HEK293 (cell line): Measurements from ENCODE around the gene TAMALIN.

Source experiments
- CTCF ChIA-PET: fragments of 350-600 bp; formaldehyde crosslinking; extraction: SDS; loops from one replicate; lab custom pipeline; 2021; ENCODE audit warnings: antibody characterized with exemption; lab: Yijun Ruan, JAX
- POLR2A ChIA-PET: fragments of 300-600 bp; formaldehyde crosslinking; extraction: SDS; loops from one replicate; lab custom pipeline; 2020; ENCODE audit warnings: antibody characterized with exemption, inconsistent platforms; lab: Yijun Ruan, JAX
- H3K27ac ChIP-seq: fragments of 200-500 bp; sonication (Bioruptor generic); 2 replicates; pipeline ENCODE4 v1.5.1; 2014; ENCODE audit warnings: low read depth, low read length, control low read depth, inconsistent platforms; ENCODE audit errors: extremely low read depth
- H3K36me3 ChIP-seq, 2 experiments: fragments of 200-500 bp in 1 of 2; sonication (Bioruptor generic) in 1 of 2; 1 replicate in 1 of 2; 2 replicates in 1 of 2; pipeline ENCODE4 v1.5.1; 2014 to 2017; ENCODE audit warnings: inconsistent platforms in 2 of 2, low read length in 2 of 2; ENCODE audit not compliant: control insufficient read depth in 2 of 2, insufficient read depth in 1 of 2
- H3K4me1 ChIP-seq: fragments of 200-500 bp; sonication (Bioruptor generic); 2 replicates; pipeline ENCODE4 v1.5.1; 2014; ENCODE audit warnings: mild to moderate bottlenecking, low read length, inconsistent platforms; ENCODE audit not compliant: control insufficient read depth, insufficient read depth
- H3K4me3 ChIP-seq: 2 replicates; pipeline ENCODE4 v1.5.1; 2011; ENCODE audit warnings: low read depth, mild to moderate bottlenecking, control low read depth, low read length, moderate library complexity
- H3K9me3 ChIP-seq: fragments of 200-500 bp; sonication (Bioruptor generic); 2 replicates; pipeline ENCODE4 v1.5.1; 2014; ENCODE audit warnings: low read depth, low read length, inconsistent platforms; ENCODE audit not compliant: control insufficient read depth, insufficient read depth
- RBAK ChIP-seq: fragments of 450-650 bp; formaldehyde crosslinking; IDR thresholded peaks from 2 replicates; pipeline ENCODE4 v1.5.1; 2016; ENCODE audit warnings: missing biosample characterization, missing genetic modification characterization
- ZBTB11 ChIP-seq: fragments of 450-650 bp; formaldehyde crosslinking; conservative IDR thresholded peaks from 2 replicates; pipeline ENCODE4 v1.5.1; 2016; ENCODE audit warnings: low read depth, missing biosample characterization, missing genetic modification characterization
- ZBTB49 ChIP-seq: fragments of 450-650 bp; formaldehyde crosslinking; IDR thresholded peaks from 2 replicates; pipeline ENCODE4 v1.5.1; 2016; ENCODE audit warnings: missing biosample characterization, missing genetic modification characterization, low read depth
- ZNF214 ChIP-seq: fragments of 450-650 bp; formaldehyde crosslinking; IDR thresholded peaks from 2 replicates; pipeline ENCODE4 v1.5.1; 2017; ENCODE audit warnings: missing biosample characterization, mild to moderate bottlenecking, missing genetic modification characterization, borderline replicate concordance
- ZNF292 ChIP-seq: fragments of 450-650 bp; formaldehyde crosslinking; IDR thresholded peaks from 2 replicates; pipeline ENCODE4 v1.5.1; 2016; ENCODE audit warnings: low read depth, missing biosample characterization, missing genetic modification characterization, borderline replicate concordance
- ZNF335 ChIP-seq: fragments of 450-650 bp; formaldehyde crosslinking; conservative IDR thresholded peaks from 2 replicates; pipeline ENCODE4 v1.5.1; 2016; ENCODE audit warnings: missing biosample characterization, missing genetic modification characterization
- ZNF362 ChIP-seq: fragments of 450-650 bp; formaldehyde crosslinking; IDR thresholded peaks from 2 replicates; pipeline ENCODE4 v1.5.1; 2016; ENCODE audit warnings: missing biosample characterization, missing genetic modification characterization
- ZNF449 ChIP-seq: fragments of 450-650 bp; formaldehyde crosslinking; IDR thresholded peaks from 2 replicates; pipeline ENCODE4 v1.5.1; 2017; ENCODE audit warnings: missing biosample characterization, mild to moderate bottlenecking, missing genetic modification characterization, moderate library complexity
- ZNF623 ChIP-seq: fragments of 450-650 bp; formaldehyde crosslinking; IDR thresholded peaks from 2 replicates; pipeline ENCODE4 v1.5.1; 2016; ENCODE audit warnings: missing biosample characterization, missing genetic modification characterization
- ZNF701 ChIP-seq: fragments of 450-650 bp; formaldehyde crosslinking; IDR thresholded peaks from 2 replicates; pipeline ENCODE4 v1.5.1; 2016; ENCODE audit warnings: missing biosample characterization, missing genetic modification characterization
- ZSCAN5A ChIP-seq: fragments of 450-650 bp; formaldehyde crosslinking; IDR thresholded peaks from 2 replicates; pipeline ENCODE4 v1.5.1; 2016; ENCODE audit warnings: missing biosample characterization, missing genetic modification characterization
- TF ChIP-seq, protein P1 (sequence below): fragments of 450-650 bp; formaldehyde crosslinking; IDR thresholded peaks from 2 replicates; pipeline ENCODE4 v1.5.1; 2016; ENCODE audit warnings: missing biosample characterization, missing genetic modification characterization, low read depth
- TF ChIP-seq, protein P2 (sequence below): fragments of 450-650 bp; formaldehyde crosslinking; IDR thresholded peaks from 2 replicates; pipeline ENCODE4 v1.5.1; 2016; ENCODE audit warnings: missing biosample characterization, missing genetic modification characterization

TAMALIN gene

GRCh38 chr12:52032804-52033445, 26.2 kb downstream of the TAMALIN start (continued):
- TF ChIP-seq RBAK (tag by site-specific recombination) (no peak), ZNF701 (tag by site-specific recombination) (no peak), ZSCAN5A (tag by site-specific recombination) (no peak), ZNF449 (peak; percentile 51; the same call in 1 of the 2 replicates), ZNF362 (no peak), ZNF623 (tag by site-specific recombination) (no peak), ZBTB49 (tag by site-specific recombination) (no peak)
- TF ChIP-seq, protein P1, sequence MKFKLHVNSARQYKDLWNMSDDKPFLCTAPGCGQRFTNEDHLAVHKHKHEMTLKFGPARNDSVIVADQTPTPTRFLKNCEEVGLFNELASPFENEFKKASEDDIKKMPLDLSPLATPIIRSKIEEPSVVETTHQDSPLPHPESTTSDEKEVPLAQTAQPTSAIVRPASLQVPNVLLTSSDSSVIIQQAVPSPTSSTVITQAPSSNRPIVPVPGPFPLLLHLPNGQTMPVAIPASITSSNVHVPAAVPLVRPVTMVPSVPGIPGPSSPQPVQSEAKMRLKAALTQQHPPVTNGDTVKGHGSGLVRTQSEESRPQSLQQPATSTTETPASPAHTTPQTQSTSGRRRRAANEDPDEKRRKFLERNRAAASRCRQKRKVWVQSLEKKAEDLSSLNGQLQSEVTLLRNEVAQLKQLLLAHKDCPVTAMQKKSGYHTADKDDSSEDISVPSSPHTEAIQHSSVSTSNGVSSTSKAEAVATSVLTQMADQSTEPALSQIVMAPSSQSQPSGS (tag by site-specific recombination), result peak; percentile 96
- TF ChIP-seq, protein P2, sequence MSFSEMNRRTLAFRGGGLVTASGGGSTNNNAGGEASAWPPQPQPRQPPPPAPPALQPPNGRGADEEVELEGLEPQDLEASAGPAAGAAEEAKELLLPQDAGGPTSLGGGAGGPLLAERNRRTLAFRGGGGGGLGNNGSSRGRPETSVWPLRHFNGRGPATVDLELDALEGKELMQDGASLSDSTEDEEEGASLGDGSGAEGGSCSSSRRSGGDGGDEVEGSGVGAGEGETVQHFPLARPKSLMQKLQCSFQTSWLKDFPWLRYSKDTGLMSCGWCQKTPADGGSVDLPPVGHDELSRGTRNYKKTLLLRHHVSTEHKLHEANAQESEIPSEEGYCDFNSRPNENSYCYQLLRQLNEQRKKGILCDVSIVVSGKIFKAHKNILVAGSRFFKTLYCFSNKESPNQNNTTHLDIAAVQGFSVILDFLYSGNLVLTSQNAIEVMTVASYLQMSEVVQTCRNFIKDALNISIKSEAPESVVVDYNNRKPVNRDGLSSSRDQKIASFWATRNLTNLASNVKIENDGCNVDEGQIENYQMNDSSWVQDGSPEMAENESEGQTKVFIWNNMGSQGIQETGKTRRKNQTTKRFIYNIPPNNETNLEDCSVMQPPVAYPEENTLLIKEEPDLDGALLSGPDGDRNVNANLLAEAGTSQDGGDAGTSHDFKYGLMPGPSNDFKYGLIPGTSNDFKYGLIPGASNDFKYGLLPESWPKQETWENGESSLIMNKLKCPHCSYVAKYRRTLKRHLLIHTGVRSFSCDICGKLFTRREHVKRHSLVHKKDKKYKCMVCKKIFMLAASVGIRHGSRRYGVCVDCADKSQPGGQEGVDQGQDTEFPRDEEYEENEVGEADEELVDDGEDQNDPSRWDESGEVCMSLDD, result peak; percentile 60; the same call in 1 of the 2 replicates
- TF ChIP-seq, all 188 proteins: peak for 43

DNA sequence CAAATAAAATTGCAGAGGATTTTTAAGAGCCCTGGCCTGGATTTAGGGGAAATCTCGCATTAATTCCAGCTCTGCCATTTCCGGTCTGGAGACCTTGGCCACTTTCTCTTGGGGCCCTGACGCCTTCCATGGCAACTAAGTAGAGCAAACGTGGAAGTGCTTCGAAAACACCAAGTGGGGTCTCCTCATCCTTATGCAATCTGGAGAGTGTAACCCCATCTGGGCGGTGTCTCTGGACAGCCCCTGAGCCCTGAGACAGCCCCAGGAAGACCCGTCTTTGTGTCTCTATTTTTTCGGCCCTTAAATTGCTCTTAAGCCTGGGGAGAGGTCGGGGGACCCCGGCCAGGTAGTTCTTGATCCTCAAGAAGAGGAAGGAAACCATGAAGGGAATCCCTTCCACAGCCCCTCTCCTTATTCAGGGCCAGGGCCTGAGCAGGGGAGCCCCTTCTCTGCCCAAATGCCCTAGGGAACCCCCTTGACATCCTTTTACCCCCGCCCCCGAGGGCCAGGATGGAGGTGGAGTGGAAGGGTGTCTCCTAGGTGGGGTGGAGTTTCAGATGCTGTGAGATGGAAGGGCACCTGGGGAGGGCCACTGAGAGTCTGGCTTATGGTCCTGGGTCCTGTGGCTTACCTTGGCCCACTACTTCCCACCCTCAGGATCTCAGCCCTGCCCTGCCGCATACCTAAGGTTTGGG, 26.8 kb downstream of the TAMALIN start:
- POLR2A ChIA-PET, result interaction anchor here (0.6 to 2.1 kb wide), 7 partner anchors 10 to 973 kb away, joined by 3 to 16 read pairs (median 4); partner anchors contain the start of genes ATG101, EIF4B, NR4A1 and TAMALIN
- H3K9me3 ChIP-seq, result no peaks in the 10 kb centered on the region
- TF ChIP-seq ZNF292 (tag by site-specific recombination) (no peak), ZBTB11 (tag by site-specific recombination) (peak; percentile 6; the same call in 1 of the 2 replicates), ZNF335 (tag by site-specific recombination) (peak; percentile 39), ZNF214 (tag by site-specific recombination) (no peak)
- TF ChIP-seq, all 188 proteins: peak for 2
- Histone ChIP-seq H3K4me1 (peaks cover 13% of the 10 kb centered on the region), H3K27ac (no peak overlapping the region; the same call in 1 of the 2 replicates), H3K4me3 (no peak overlapping the region), H3K36me3 (no peaks in the 10 kb centered on the region)
- CTCF ChIA-PET, result interaction anchor here (1.5 to 16.1 kb wide), 5 partner anchors 8 to 88 kb away, joined by 3 to 794 read pairs (median 20); partner anchors contain the start of genes ATG101 and SMIM41
